GM12873 (cell line): ENCODE data around the gene MCM3AP.
A peak's percentile ranks its signal among the peaks of the same experiment; 100 is the strongest.

Experiments used
- TF ChIP-seq, protein P1 (sequence below): IDR thresholded peaks from 2 replicates; pipeline ENCODE4 v1.5.1; 2012; ENCODE audit warnings: low read depth, mild to moderate bottlenecking, moderate library complexity, low read length, control low read depth; ENCODE audit not compliant: insufficient read depth; ENCODE audit errors: missing control alignments

The MCM3AP gene

DNA sequence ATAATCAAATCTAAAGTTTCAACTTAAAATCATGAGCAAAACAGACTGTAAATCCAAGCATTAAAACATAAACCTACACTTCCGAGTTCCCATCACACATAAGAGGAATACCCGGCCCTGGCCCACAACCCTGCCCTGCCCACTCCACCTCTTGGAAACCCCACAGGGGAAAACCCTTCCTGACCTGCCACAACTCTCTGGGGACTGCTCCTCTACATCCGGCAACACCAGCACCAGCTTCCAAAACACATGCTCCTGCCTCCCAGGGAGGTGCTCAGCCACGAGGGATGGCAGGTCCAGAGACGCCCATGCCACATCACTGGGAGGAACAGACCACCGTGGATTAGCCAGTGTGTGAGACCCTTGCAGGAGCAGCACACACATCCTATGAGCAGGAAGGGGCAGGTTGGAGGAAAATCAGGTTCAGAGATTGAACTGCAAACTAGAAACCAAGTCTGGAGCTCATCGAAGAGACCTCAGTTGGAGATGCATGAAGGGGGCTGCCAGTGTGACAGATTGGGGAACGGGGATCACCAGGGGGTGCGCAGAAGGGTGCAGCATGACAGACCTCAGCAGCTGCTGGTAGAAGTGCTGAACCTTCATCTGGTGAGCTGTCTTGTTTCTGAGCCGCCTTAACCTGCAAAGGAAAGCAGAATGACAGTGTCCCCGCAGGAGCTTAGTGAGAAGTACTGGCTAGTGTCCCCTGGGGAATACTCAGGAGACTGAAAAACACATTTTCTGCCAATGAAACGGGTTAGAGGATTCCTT lies 31.0 kb downstream of the MCM3AP start:
- TF ChIP-seq, protein P1, sequence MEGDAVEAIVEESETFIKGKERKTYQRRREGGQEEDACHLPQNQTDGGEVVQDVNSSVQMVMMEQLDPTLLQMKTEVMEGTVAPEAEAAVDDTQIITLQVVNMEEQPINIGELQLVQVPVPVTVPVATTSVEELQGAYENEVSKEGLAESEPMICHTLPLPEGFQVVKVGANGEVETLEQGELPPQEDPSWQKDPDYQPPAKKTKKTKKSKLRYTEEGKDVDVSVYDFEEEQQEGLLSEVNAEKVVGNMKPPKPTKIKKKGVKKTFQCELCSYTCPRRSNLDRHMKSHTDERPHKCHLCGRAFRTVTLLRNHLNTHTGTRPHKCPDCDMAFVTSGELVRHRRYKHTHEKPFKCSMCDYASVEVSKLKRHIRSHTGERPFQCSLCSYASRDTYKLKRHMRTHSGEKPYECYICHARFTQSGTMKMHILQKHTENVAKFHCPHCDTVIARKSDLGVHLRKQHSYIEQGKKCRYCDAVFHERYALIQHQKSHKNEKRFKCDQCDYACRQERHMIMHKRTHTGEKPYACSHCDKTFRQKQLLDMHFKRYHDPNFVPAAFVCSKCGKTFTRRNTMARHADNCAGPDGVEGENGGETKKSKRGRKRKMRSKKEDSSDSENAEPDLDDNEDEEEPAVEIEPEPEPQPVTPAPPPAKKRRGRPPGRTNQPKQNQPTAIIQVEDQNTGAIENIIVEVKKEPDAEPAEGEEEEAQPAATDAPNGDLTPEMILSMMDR, result no peak

GRCh38 chr21:46253610-46254124 lies 31.7 kb downstream of the MCM3AP start:
- TF ChIP-seq, protein P1, result no peak

GRCh38 chr21:46252840-46253239 lies 32.6 kb downstream of the MCM3AP start:
- TF ChIP-seq, protein P1, result no peak

DNA sequence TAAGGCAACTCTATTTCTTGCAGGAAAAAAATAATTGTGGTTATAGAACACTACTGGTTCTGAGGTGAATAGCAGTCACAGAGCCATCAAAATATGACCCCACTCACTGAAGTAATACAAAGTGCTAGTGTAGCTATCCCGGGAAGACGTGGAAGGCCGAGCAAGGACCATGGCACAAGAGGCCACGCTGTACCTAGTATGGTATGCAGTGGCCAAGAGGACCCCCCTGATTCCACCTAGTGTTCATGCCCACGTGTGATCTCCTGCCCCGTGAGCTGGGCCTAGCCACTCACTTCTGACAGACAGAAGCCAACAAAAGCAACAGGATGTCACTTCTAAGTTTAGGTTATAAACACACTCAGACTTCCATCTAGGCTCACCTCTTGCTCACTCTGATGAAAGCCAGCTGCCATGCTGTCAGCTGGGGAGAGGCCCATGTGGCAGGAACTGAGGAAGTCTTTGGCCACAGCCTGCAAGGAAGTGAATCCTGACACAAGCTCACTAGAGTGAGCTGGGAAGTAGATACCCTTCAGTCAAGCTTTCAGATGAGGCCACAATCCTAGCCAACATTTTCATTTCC lies 35.2 kb downstream of the MCM3AP start:
- TF ChIP-seq, protein P1, result no peak

DNA sequence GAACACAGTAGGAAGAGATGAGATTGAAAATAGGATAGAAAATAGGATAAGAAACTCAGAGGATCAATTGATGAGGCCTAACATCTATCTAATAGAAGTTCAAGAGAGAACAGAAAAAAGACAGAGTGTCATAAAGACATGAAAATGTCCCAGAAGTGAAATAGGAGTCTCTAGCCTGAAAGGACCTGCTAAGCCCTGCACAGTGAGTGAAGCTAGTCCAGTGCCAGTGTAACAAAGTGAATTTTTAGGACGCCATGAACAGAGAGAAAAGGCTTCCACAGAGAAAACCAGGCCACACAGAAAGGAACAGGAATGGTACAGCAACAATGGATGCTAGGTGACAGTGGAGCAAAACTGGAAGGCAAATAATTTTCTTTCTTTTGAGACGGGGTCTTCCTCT lies 36.6 kb downstream of the MCM3AP start:
- TF ChIP-seq, protein P1, result no peak

GRCh38 chr21:46248422-46248782 lies 37.0 kb downstream of the MCM3AP start:
- TF ChIP-seq, protein P1, result no peak

DNA sequence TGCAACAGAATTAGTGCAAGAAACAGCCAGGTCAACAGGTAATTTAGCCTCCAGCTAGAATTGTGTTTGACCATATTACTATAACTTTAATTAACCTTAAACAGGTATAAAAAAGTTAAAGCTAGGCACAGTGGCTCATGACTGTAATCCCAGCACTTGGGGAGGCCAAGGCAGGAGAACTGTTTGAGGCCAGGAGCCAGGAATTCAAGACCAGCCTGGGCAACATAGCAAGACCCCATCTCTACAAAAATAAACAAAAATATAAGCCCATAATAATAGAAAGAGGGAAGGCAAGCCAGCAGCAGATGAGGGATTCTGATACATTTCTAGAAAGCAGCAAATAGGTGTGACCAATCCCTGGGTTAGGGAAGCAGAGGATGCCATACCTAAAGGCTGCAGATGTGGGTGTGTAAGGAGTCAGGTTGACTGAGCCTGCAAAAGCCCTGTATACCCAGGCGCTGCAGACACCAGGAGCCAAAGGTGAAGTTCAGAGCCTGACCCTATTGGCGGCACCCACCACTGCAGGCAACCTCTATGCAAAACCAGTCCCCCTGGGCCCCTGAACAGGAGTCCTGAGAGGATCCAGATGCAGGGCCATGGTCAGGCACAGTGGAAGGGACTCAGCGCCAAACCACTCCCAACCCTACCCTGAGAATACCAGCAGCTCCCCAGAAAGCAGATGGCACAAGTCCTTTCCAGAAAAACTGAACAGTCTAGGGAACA lies 37.6 kb downstream of the MCM3AP start:
- TF ChIP-seq, protein P1, result peak; percentile 5
